HEK293 (cell line): ENCODE measurements around the gene SSPN.

Experiments used
- CTCF ChIA-PET: fragments of 350-600 bp; formaldehyde crosslinking; extraction: SDS; loops from one replicate; lab custom pipeline; 2021; ENCODE audit warnings: antibody characterized with exemption; lab: Yijun Ruan, JAX
- POLR2A ChIA-PET: fragments of 300-600 bp; formaldehyde crosslinking; extraction: SDS; loops from one replicate; lab custom pipeline; 2020; ENCODE audit warnings: antibody characterized with exemption, inconsistent platforms; lab: Yijun Ruan, JAX
- H3K27ac ChIP-seq: fragments of 200-500 bp; sonication (Bioruptor generic); 2 replicates; pipeline ENCODE4 v1.5.1; 2014; ENCODE audit warnings: low read depth, low read length, control low read depth, inconsistent platforms; ENCODE audit errors: extremely low read depth
- H3K36me3 ChIP-seq, 2 experiments: fragments of 200-500 bp in 1 of 2; sonication (Bioruptor generic) in 1 of 2; 1 replicate in 1 of 2; 2 replicates in 1 of 2; pipeline ENCODE4 v1.5.1; 2014 to 2017; ENCODE audit warnings: inconsistent platforms in 2 of 2, low read length in 2 of 2; ENCODE audit not compliant: control insufficient read depth in 2 of 2, insufficient read depth in 1 of 2
- H3K4me1 ChIP-seq: fragments of 200-500 bp; sonication (Bioruptor generic); 2 replicates; pipeline ENCODE4 v1.5.1; 2014; ENCODE audit warnings: mild to moderate bottlenecking, low read length, inconsistent platforms; ENCODE audit not compliant: control insufficient read depth, insufficient read depth
- H3K4me3 ChIP-seq: 2 replicates; pipeline ENCODE4 v1.5.1; 2011; ENCODE audit warnings: low read depth, mild to moderate bottlenecking, control low read depth, low read length, moderate library complexity
- H3K9me3 ChIP-seq: fragments of 200-500 bp; sonication (Bioruptor generic); 2 replicates; pipeline ENCODE4 v1.5.1; 2014; ENCODE audit warnings: low read depth, low read length, inconsistent platforms; ENCODE audit not compliant: control insufficient read depth, insufficient read depth
- AEBP2 ChIP-seq: fragments of 450-650 bp; formaldehyde crosslinking; IDR thresholded peaks from 2 replicates; pipeline ENCODE4 v1.5.1; 2016; ENCODE audit warnings: missing biosample characterization, missing genetic modification characterization, borderline replicate concordance
- GLIS1 ChIP-seq: fragments of 450-650 bp; formaldehyde crosslinking; IDR thresholded peaks from 2 replicates; pipeline ENCODE4 v1.5.1; 2016; ENCODE audit warnings: missing biosample characterization, missing genetic modification characterization
- KLF9 ChIP-seq: fragments of 450-650 bp; formaldehyde crosslinking; IDR thresholded peaks from 2 replicates; pipeline ENCODE4 v1.5.1; 2016; ENCODE audit warnings: missing biosample characterization, missing genetic modification characterization, low read depth
- OSR2 ChIP-seq: fragments of 450-650 bp; formaldehyde crosslinking; IDR thresholded peaks from 2 replicates; pipeline ENCODE4 v1.5.1; 2016; ENCODE audit warnings: missing biosample characterization, missing genetic modification characterization
- PRDM4 ChIP-seq: fragments of 450-650 bp; formaldehyde crosslinking; IDR thresholded peaks from 2 replicates; pipeline ENCODE4 v1.5.1; 2017; ENCODE audit warnings: missing biosample characterization, missing genetic modification characterization
- RBAK ChIP-seq: fragments of 450-650 bp; formaldehyde crosslinking; IDR thresholded peaks from 2 replicates; pipeline ENCODE4 v1.5.1; 2016; ENCODE audit warnings: missing biosample characterization, missing genetic modification characterization
- ZBTB21 ChIP-seq: fragments of 450-650 bp; formaldehyde crosslinking; IDR thresholded peaks from 2 replicates; pipeline ENCODE4 v1.5.1; 2017; ENCODE audit warnings: missing biosample characterization, missing genetic modification characterization
- ZFHX2 ChIP-seq: fragments of 450-650 bp; formaldehyde crosslinking; conservative IDR thresholded peaks from 2 replicates; pipeline ENCODE4 v1.5.1; 2016; ENCODE audit warnings: missing biosample characterization, missing genetic modification characterization
- ZFP69B ChIP-seq: fragments of 450-650 bp; formaldehyde crosslinking; IDR thresholded peaks from 2 replicates; pipeline ENCODE4 v1.5.1; 2016; ENCODE audit warnings: missing biosample characterization, missing genetic modification characterization
- ZNF140 ChIP-seq: fragments of 450-650 bp; formaldehyde crosslinking; IDR thresholded peaks from 2 replicates; pipeline ENCODE4 v1.5.1; 2016; ENCODE audit warnings: missing biosample characterization, missing genetic modification characterization
- ZNF146 ChIP-seq: fragments of 450-650 bp; formaldehyde crosslinking; IDR thresholded peaks from 2 replicates; pipeline ENCODE4 v1.5.1; 2016; ENCODE audit warnings: missing biosample characterization, missing genetic modification characterization
- ZNF16 ChIP-seq: fragments of 450-650 bp; formaldehyde crosslinking; IDR thresholded peaks from 2 replicates; pipeline ENCODE4 v1.5.1; 2016; ENCODE audit warnings: low read depth, missing biosample characterization, missing genetic modification characterization
- ZNF19 ChIP-seq: fragments of 450-650 bp; formaldehyde crosslinking; IDR thresholded peaks from 2 replicates; pipeline ENCODE4; 2016; ENCODE audit warnings: missing biosample characterization, missing genetic modification characterization, low read depth
- ZNF2 ChIP-seq: fragments of 450-650 bp; formaldehyde crosslinking; IDR thresholded peaks from 2 replicates; pipeline ENCODE4 v1.5.1; 2016; ENCODE audit warnings: missing biosample characterization, missing genetic modification characterization
- ZNF211 ChIP-seq: fragments of 450-650 bp; formaldehyde crosslinking; IDR thresholded peaks from 2 replicates; pipeline ENCODE4 v1.5.1; 2016; ENCODE audit warnings: low read depth, missing biosample characterization, missing genetic modification characterization
- ZNF37A ChIP-seq: fragments of 450-650 bp; IDR thresholded peaks from 2 replicates; pipeline ENCODE4 v1.5.1; 2018; ENCODE audit warnings: missing biosample characterization, missing genetic modification characterization
- ZNF423 ChIP-seq: fragments of 450-650 bp; formaldehyde crosslinking; IDR thresholded peaks from 2 replicates; pipeline ENCODE4 v1.5.1; 2016; ENCODE audit warnings: missing biosample characterization, missing genetic modification characterization
- ZNF501 ChIP-seq: fragments of 450-650 bp; formaldehyde crosslinking; IDR thresholded peaks from 2 replicates; pipeline ENCODE4 v1.5.1; 2016; ENCODE audit warnings: missing biosample characterization, missing genetic modification characterization
- ZNF513 ChIP-seq: fragments of 450-650 bp; IDR thresholded peaks from 2 replicates; pipeline ENCODE4 v1.5.1; 2018; ENCODE audit warnings: missing biosample characterization, missing genetic modification characterization
- ZNF544 ChIP-seq: fragments of 450-650 bp; formaldehyde crosslinking; IDR thresholded peaks from 2 replicates; pipeline ENCODE4 v1.5.0; 2017; ENCODE audit warnings: missing biosample characterization, missing genetic modification characterization
- ZNF555 ChIP-seq: fragments of 450-650 bp; formaldehyde crosslinking; conservative IDR thresholded peaks from 2 replicates; pipeline ENCODE4 v1.5.1; 2017; ENCODE audit warnings: missing biosample characterization, mild to moderate bottlenecking, missing genetic modification characterization, inconsistent platforms
- ZNF571 ChIP-seq: fragments of 450-650 bp; formaldehyde crosslinking; IDR thresholded peaks from 2 replicates; pipeline ENCODE4 v1.5.0; 2017; ENCODE audit warnings: missing biosample characterization, missing genetic modification characterization
- ZNF639 ChIP-seq: fragments of 450-650 bp; formaldehyde crosslinking; IDR thresholded peaks from 2 replicates; pipeline ENCODE4 v1.5.1; 2016; ENCODE audit warnings: missing biosample characterization, missing genetic modification characterization
- ZNF707 ChIP-seq: fragments of 450-650 bp; formaldehyde crosslinking; IDR thresholded peaks from 2 replicates; pipeline ENCODE4 v1.5.1; 2016; ENCODE audit warnings: missing biosample characterization, missing genetic modification characterization
- ZNF837 ChIP-seq: fragments of 450-650 bp; formaldehyde crosslinking; IDR thresholded peaks from 2 replicates; pipeline ENCODE4 v1.5.1; 2016; ENCODE audit warnings: missing biosample characterization, missing genetic modification characterization
- ZSCAN4 ChIP-seq: fragments of 450-650 bp; formaldehyde crosslinking; IDR thresholded peaks from 2 replicates; pipeline ENCODE4 v1.5.1; 2017; ENCODE audit warnings: missing biosample characterization, missing genetic modification characterization

The SSPN gene

GRCh38 chr12:26172946-26173552 lies 22.3 kb upstream of the SSPN start:
- Histone ChIP-seq H3K4me3 (no peak overlapping the region), H3K36me3 (no peaks in the 10 kb centered on the region), H3K4me1 (no peaks in the 10 kb centered on the region), H3K9me3 (no peaks in the 10 kb centered on the region), H3K27ac (no peak overlapping the region)
- ChIA-PET CTCF (no interaction called here), POLR2A (no interaction called here)
- no peak for TF ChIP-seq ZNF555 (tag by site-specific recombination)
- no peak for TF ChIP-seq ZNF501 (tag by site-specific recombination)
- no peak for TF ChIP-seq ZNF2 (tag by site-specific recombination)
- no peak for TF ChIP-seq ZFHX2
- TF ChIP-seq KLF9 (tag by site-specific recombination): no peak
- TF ChIP-seq OSR2 (tag by site-specific recombination): no peak
- no peak for TF ChIP-seq ZNF544 (tag by site-specific recombination)
- no peak for TF ChIP-seq ZNF37A (tag by site-specific recombination)
- TF ChIP-seq ZBTB21 (tag by site-specific recombination): no peak
- no peak for TF ChIP-seq ZNF19
- TF ChIP-seq ZNF140 (tag by site-specific recombination): no peak

- ChIA-PET CTCF (no interaction called here), POLR2A (no interaction called here)
- Histone ChIP-seq H3K4me3 (no peak overlapping the region), H3K9me3 (no peaks in the 10 kb centered on the region), H3K27ac (no peak overlapping the region), H3K36me3 (no peaks in the 10 kb centered on the region), H3K4me1 (peaks cover 4% of the 10 kb centered on the region; the same call in 1 of the 2 replicates)
- no peak for TF ChIP-seq ZNF555 (tag by site-specific recombination)
- TF ChIP-seq ZNF639 (tag by site-specific recombination): no peak
- TF ChIP-seq GLIS1: no peak
- TF ChIP-seq ZNF423 (tag by site-specific recombination): no peak
- no peak for TF ChIP-seq ZFHX2
- TF ChIP-seq RBAK: no peak
- TF ChIP-seq ZNF211 (tag by site-specific recombination): no peak
- no peak for TF ChIP-seq AEBP2 (tag by site-specific recombination)
- TF ChIP-seq ZNF16 (tag by site-specific recombination): no peak
- TF ChIP-seq ZNF571 (tag by site-specific recombination): no peak
- no peak for TF ChIP-seq ZNF513 (tag by site-specific recombination)
- no peak for TF ChIP-seq KLF9 (tag by site-specific recombination)
- TF ChIP-seq PRDM4: no peak
- no peak for TF ChIP-seq ZNF146
- no peak for TF ChIP-seq ZNF707 (tag by site-specific recombination)
- no peak for TF ChIP-seq ZFP69B (tag by site-specific recombination)
- no peak for TF ChIP-seq ZSCAN4 (tag by site-specific recombination)
- no peak for TF ChIP-seq ZNF837
Observed at GRCh38 chr12:26176725-26177124, 18.6 kb upstream of the SSPN start.
